ENCODE results near the gene NAB2. TPM values are rescaled to one million over a fixed set of nuclear protein-coding genes. Genes with fewer than 3 reads are reported as not detected.
"Not testable (repeated sequence)": the region's sequence is repeated elsewhere in the genome, so short reads cannot be mapped to it uniquely, and the experiment has no call there.

The NAB2 gene
- total RNA-seq, 1 donor from 2014 or later = 74.7 TPM

DNA sequence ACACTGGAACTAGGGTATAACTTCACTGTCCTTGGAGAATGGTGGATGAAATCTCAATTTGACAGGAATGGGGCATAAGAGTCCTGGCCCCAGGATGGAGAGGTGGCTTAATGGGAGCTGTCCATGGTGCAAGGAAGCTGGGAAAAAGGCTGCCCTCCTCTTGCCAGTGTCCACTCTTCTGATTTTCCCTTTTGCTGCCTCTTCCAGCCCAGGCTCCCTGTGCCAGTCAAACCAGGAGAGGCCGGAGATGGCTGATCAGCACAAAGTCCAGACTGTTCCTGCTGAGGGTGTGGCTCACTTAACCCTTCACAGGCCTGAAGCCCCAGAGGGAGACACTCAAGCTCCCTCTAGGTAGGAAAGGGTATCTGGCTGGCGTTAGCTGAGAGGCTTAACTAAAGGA lies 39.0 kb upstream of the NAB2 start, which contains the start of gene MYO1A:
Gene MYO1A, minus strand, starts transcription at position 240 of the 400 bp plus-strand sequence. CDS start 1,806 bp downstream, outside the sequence.
- intact Hi-C loops (cut with micrococcal nuclease) = loop anchor here (5.0 kb wide), 1 partner anchor 38 kb away; no protein-coding TSS in a partner anchor
- DNase-seq (ENCODE audit: low spot score) = no peak
- Mint-ChIP-seq H3K4me3 (ENCODE audit: low read depth) (no peak within 1 kb of the TSS), H3K36me3 (ENCODE audit: low read depth) (peaks cover 23% of the 10 kb centered on the region), H3K4me1 (ENCODE audit: low read depth) (peaks cover 44% of the 10 kb centered on the region), H3K27ac (no peak within 1 kb of the TSS), H3K27me3 (ENCODE audit: low read depth) (no peaks in the 10 kb centered on the region), H3K9me3 (no peaks in the 10 kb centered on the region)

DNA sequence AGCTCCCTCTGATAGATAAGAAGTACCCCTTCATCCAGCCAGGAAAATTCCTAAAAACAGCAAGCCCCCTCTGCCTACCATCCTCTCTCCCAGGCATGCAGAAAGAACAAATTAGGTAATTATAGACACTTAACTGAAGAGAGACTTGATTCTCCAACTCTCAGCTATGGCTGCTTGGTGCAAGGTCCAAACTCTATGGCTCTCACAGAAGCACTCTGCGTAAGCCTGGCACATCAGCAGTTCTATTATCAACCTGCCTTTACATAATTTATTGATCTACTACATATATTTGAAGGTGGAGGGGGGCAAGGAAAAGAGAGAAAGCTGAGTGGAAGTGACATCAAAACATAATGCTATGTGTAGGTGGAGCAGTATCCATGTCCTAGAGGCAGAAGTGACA lies 37.9 kb upstream of the NAB2 start:
- H3K27ac Mint-ChIP-seq = no peak overlapping the region
- H3K27me3 Mint-ChIP-seq (ENCODE audit: low read depth) = no peaks in the 10 kb centered on the region
- H3K4me1 Mint-ChIP-seq (ENCODE audit: low read depth) = peaks cover 35% of the 10 kb centered on the region
- no peak overlapping the region for H3K4me3 Mint-ChIP-seq (ENCODE audit: low read depth)
- peaks cover 31% of the 10 kb centered on the region for H3K36me3 Mint-ChIP-seq (ENCODE audit: low read depth)
- DNase-seq (ENCODE audit: low spot score) = no peak
- intact Hi-C loops (cut with micrococcal nuclease) = no loop called here
- H3K9me3 Mint-ChIP-seq = no peaks in the 10 kb centered on the region

DNA sequence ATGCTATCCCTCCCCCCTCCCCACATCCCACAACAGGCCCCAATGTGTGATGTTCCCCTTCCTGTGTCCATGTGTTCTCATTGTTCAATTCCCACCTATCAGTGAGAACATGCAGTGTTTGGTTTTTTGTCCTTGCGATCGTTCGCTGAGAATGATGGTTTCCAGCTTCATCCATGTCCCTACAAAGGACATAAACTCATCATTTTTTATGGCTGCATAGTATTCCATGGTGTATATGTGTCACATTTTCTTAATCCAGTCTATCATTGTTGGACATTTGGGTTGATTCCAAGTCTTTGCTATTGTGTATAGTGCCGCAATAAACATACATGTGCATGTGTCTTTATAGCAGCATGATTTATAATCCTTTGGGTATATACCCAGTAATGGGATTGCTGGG lies 35.8 kb upstream of the NAB2 start:
- intact Hi-C loops (cut with micrococcal nuclease); H3K27me3 Mint-ChIP-seq (ENCODE audit: low read depth); H3K27ac Mint-ChIP-seq; DNase-seq (ENCODE audit: low spot score); H3K4me3 Mint-ChIP-seq (ENCODE audit: low read depth); H3K9me3 Mint-ChIP-seq: not testable (repeated sequence)
- Mint-ChIP-seq H3K4me1 (ENCODE audit: low read depth) (peaks cover 18% of the 10 kb centered on the region), H3K36me3 (ENCODE audit: low read depth) (peaks cover 50% of the 10 kb centered on the region)

DNA sequence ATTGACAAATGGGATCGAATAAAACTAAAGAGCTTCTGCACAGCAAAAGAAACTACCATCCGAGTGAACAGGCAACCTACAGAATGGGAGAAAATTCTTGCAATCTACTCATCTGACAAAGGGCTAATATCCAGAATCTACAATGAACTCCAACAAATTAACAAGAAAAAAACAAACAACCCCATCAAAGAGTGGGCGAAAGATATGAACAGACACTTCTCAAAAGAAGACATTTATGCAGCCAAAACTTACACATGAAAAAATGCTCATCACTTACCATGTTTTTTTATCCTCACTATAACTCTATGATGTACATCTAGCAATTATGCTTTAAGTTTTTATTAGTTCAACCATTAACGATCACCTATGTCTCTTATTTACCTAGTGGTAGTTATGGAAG lies 35.0 kb upstream of the NAB2 start:
- H3K27me3 Mint-ChIP-seq (ENCODE audit: low read depth); DNase-seq (ENCODE audit: low spot score); H3K27ac Mint-ChIP-seq; H3K9me3 Mint-ChIP-seq; intact Hi-C loops (cut with micrococcal nuclease); H3K4me3 Mint-ChIP-seq (ENCODE audit: low read depth): not testable (repeated sequence)
- Mint-ChIP-seq H3K4me1 (ENCODE audit: low read depth) (peaks cover 17% of the 10 kb centered on the region), H3K36me3 (ENCODE audit: low read depth) (peaks cover 58% of the 10 kb centered on the region)

DNA sequence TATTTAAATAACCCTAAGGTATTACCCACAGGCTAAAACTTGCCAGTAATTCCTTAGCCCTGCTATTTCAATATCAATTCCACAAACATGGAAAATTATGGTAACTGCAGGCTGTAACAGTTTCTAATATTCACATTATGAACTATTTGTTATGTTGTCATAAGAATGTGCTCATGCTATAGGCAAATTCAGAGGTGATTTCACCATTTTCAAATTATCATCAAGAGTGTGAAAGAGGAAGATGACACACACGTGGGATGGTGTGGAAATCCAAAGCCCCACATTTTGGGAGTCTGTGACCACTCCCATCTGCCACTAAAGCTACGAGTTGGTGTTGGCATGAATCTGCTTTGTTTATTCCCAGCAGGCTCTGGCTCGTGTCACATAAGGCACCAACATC lies 33.1 kb upstream of the NAB2 start:
- peaks cover 77% of the 10 kb centered on the region for H3K36me3 Mint-ChIP-seq (ENCODE audit: low read depth)
- H3K27me3 Mint-ChIP-seq (ENCODE audit: low read depth) = no peaks in the 10 kb centered on the region
- intact Hi-C loops (cut with micrococcal nuclease) = no loop called here
- no peak overlapping the region for H3K4me3 Mint-ChIP-seq (ENCODE audit: low read depth)
- peaks cover 15% of the 10 kb centered on the region for H3K4me1 Mint-ChIP-seq (ENCODE audit: low read depth)
- no peak for DNase-seq (ENCODE audit: low spot score)
- no peaks in the 10 kb centered on the region for H3K9me3 Mint-ChIP-seq
- H3K27ac Mint-ChIP-seq = no peak overlapping the region

DNA sequence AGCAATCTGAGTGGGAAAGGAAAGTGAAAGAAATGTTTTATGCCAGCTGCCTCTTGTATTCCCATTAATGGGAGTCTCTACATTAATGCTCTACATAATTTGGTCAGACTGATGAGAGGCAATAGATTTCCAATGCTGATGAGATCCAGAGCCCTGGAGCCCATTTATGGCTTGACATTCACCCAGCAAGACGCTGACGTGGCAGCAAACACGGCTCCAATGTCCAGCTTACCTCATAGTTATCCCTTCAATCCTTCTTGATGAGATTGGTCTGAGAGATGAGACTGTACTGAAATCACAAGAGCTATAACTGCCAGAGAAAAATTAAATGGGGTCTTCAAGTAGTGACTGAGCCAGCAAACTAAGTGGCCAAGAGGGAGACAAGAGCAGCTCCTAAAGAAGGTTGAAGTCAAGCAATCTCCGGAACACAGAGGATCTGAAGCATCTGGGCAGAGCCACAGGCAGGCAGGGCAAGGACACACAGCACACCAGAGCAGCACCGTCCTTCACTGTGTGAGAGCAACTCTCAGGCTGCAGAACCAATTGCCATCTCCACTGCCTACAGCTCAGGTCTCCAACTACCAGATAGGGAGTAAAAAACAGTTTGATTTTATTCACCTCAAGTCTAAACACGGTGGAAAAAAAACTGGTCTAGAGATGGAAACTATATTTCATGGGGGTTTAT lies 31.7 kb upstream of the NAB2 start:
- intact Hi-C loops (cut with micrococcal nuclease) = no loop called here
- H3K4me1 Mint-ChIP-seq (ENCODE audit: low read depth) = peaks cover 13% of the 10 kb centered on the region
- no peaks in the 10 kb centered on the region for H3K9me3 Mint-ChIP-seq
- H3K4me3 Mint-ChIP-seq (ENCODE audit: low read depth) = no peak overlapping the region
- no peaks in the 10 kb centered on the region for H3K27me3 Mint-ChIP-seq (ENCODE audit: low read depth)
- H3K27ac Mint-ChIP-seq = no peak overlapping the region
- DNase-seq (ENCODE audit: low spot score) = no peak
- peaks cover 85% of the 10 kb centered on the region for H3K36me3 Mint-ChIP-seq (ENCODE audit: low read depth)

DNA sequence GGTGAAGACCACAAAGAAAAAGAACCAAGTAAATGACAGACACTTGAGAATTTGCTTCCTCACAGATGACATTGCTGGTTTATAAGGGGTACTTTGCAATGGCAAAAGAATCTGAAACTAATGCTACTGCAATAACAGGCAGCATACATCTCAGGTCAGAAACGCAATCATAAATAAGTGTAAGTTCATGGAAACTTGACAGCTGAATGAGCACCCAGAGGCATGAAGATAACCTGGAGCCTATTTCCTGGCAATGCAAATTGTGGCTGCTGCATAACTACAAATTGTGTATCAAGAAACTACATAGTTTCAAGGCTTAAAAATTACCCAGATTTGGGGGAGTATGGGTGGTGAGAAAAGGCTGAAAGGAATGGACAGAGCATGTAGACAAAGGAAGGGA lies 30.5 kb upstream of the NAB2 start:
- H3K27me3 Mint-ChIP-seq (ENCODE audit: low read depth) = no peaks in the 10 kb centered on the region
- peaks cover 16% of the 10 kb centered on the region for H3K4me1 Mint-ChIP-seq (ENCODE audit: low read depth)
- H3K4me3 Mint-ChIP-seq (ENCODE audit: low read depth) = no peak overlapping the region
- DNase-seq (ENCODE audit: low spot score) = no peak
- H3K9me3 Mint-ChIP-seq = no peaks in the 10 kb centered on the region
- H3K27ac Mint-ChIP-seq = peak overlapping the region; percentile 5
- intact Hi-C loops (cut with micrococcal nuclease) = no loop called here
- H3K36me3 Mint-ChIP-seq (ENCODE audit: low read depth) = peaks cover 86% of the 10 kb centered on the region

DNA sequence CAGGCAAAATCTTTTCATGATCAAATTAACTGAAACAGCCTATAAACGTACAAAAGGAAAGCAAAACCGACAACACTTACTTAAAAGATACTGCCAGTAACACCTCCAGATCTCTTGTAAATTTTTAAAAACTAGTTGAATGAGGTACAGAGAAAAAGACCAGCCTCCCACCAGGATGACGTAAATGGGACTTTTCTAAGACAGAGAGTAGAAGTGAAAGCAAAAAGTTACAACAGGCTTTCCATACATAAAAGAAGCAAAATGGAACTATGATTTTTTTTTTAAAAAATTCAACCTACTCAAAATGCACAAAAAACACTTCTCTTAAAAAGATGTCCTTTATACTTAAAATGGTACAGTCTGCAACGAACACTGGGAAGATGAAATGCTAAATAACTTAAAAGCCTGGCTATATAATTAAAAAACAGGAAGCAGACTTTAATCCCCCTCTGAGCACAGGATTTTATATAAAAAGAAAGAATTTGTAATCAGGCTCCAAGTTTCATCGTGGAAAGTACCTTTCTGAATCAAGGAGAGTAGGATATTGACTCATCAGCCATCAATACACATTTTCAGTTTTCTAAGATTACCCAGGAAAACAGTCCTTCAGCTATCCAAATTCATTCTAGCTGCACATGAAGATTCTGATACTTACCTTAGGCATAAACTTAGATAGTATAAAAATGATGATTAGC lies 24.8 kb upstream of the NAB2 start:
- H3K27ac Mint-ChIP-seq = peak overlapping the region; percentile 98
- H3K27me3 Mint-ChIP-seq (ENCODE audit: low read depth) = no peaks in the 10 kb centered on the region
- intact Hi-C loops (cut with micrococcal nuclease) = loop anchor here (1.0 to 2.0 kb wide), 6 partner anchors 15 to 312 kb away; partner anchors contain the start of genes NEMP1 and PRIM1
- H3K9me3 Mint-ChIP-seq = peaks cover 5% of the 10 kb centered on the region
- peak; percentile 52 for DNase-seq (ENCODE audit: low spot score)
- H3K4me3 Mint-ChIP-seq (ENCODE audit: low read depth) = peak overlapping the region; percentile 80
- H3K36me3 Mint-ChIP-seq (ENCODE audit: low read depth) = peaks cover 83% of the 10 kb centered on the region
- peaks cover 41% of the 10 kb centered on the region for H3K4me1 Mint-ChIP-seq (ENCODE audit: low read depth)

DNA sequence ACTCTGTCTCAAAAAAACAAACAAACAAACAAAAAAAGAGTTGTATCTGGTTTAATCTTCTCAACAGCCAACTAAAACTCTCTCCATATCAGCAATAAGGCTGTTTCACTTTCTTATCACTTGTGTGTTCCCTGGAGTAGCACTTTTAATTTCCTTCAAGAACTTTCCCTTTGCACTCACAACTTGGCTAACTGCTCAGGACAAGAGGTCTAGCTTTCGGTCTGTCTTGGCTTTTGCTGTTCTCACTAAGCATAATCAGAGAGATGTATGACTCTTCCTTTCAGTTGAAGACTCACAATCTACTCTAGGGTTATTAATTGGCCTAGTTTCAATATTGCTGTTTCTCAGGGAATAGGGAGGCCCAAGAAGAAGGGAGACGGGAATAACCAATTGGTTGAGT lies 22.7 kb upstream of the NAB2 start:
- Mint-ChIP-seq H3K27me3 (ENCODE audit: low read depth) (no peaks in the 10 kb centered on the region), H3K36me3 (ENCODE audit: low read depth) (peaks cover 84% of the 10 kb centered on the region), H3K27ac (peak overlapping the region; percentile 91), H3K4me3 (ENCODE audit: low read depth) (peak overlapping the region; percentile 45), H3K9me3 (peaks cover 5% of the 10 kb centered on the region), H3K4me1 (ENCODE audit: low read depth) (peaks cover 59% of the 10 kb centered on the region)
- intact Hi-C loops (cut with micrococcal nuclease) = no loop called here
- no peak for DNase-seq (ENCODE audit: low spot score)

DNA sequence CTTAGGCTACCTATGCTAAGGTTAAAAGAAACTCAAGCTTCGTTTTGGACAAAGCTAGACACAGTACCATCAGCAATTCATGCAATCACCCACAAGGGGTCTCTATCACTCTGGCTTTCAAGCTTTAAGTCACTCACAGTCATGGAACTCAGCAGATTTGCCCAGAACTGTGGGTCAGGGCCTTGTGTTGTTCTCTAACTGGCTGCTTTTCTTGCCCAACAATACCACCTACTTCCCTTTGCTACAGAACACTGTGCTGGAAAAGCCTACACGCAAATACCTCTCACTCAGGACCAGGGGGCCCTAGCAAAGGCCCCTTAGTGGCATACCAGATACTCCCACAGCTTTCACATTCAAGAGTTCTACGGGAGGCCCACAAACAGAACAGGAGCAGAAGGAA lies 19.4 kb upstream of the NAB2 start:
- peak; percentile 46 for DNase-seq (ENCODE audit: low spot score)
- Mint-ChIP-seq H3K27me3 (ENCODE audit: low read depth) (no peaks in the 10 kb centered on the region), H3K9me3 (peaks cover 5% of the 10 kb centered on the region), H3K4me3 (ENCODE audit: low read depth) (peak overlapping the region; percentile 30), H3K27ac (peak overlapping the region; percentile 88), H3K4me1 (ENCODE audit: low read depth) (peaks cover 56% of the 10 kb centered on the region), H3K36me3 (ENCODE audit: low read depth) (peaks cover 78% of the 10 kb centered on the region)
- intact Hi-C loops (cut with micrococcal nuclease) = loop anchor here (1.0 to 2.0 kb wide), 5 partner anchors 9 to 113 kb away; partner anchors contain the start of genes NAB2 and NEMP1

DNA sequence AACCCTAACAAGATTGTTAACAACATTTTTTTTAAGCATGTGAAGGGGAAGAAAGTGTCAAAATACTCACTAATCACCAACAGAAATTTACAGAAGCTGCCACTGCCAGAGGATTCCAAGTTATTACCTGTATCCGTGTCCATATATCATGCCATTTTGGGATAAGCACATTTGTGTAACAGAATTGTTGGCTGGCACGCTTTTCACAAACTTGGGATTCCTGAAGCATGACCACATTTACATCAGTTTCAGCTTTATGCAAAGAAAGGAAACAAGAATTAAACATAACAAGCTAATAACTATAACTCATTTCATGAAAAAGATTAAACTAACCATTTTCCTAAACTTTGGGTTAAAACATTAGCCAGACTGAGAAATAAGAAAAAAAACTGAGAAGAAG lies 16.3 kb upstream of the NAB2 start:
- Mint-ChIP-seq H3K9me3 (no peaks in the 10 kb centered on the region), H3K36me3 (ENCODE audit: low read depth) (peaks cover 79% of the 10 kb centered on the region), H3K27me3 (ENCODE audit: low read depth) (no peaks in the 10 kb centered on the region), H3K4me1 (ENCODE audit: low read depth) (peaks cover 43% of the 10 kb centered on the region), H3K4me3 (ENCODE audit: low read depth) (peak overlapping the region; percentile 17), H3K27ac (peak overlapping the region; percentile 67)
- no peak for DNase-seq (ENCODE audit: low spot score)
- intact Hi-C loops (cut with micrococcal nuclease) = no loop called here

DNA sequence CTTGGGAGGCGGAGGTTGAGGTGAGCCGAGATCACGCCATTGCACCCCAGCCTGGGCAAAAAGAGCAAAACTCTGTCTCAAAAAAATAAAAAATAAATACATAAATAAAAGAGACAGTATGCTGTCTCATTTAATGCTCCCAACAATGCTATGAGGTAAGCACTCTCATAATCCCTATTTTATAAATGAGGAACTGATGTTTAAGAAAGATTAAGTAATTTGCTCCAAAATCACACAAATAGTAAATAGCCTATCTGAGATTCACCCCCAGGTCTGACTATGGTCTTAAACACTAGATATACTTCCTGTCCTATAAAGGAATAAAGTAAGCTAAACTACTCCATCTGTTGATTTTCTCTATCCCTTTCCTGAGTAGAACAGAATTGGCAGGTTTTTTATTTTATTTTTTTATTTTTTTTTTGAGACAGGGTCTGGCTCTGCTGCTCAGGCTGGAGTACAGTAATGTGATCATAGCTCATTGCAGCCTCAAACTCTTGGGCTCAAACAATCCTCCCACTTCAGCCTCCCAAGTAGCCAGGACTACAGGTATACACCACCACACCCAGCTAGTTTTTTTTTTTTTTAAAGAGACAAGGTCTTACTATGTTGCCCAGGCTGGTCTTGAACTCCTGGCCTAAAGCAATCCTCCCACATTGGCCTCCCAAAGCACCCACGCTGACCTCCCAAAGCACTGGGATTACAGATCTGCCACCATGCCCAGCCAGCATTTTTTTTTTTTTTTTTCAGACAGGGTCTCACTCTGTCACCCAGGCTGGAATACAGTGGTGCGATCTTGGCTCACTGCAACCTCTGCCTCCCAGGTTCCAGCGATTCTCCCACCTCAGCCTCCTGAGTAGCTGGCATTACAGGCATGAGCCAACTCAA lies 15.1 kb upstream of the NAB2 start:
- intact Hi-C loops (cut with micrococcal nuclease); H3K27me3 Mint-ChIP-seq (ENCODE audit: low read depth); H3K4me3 Mint-ChIP-seq (ENCODE audit: low read depth); H3K9me3 Mint-ChIP-seq; DNase-seq (ENCODE audit: low spot score); H3K27ac Mint-ChIP-seq: not testable (repeated sequence)
- peaks cover 39% of the 10 kb centered on the region for H3K4me1 Mint-ChIP-seq (ENCODE audit: low read depth)
- H3K36me3 Mint-ChIP-seq (ENCODE audit: low read depth) = peaks cover 79% of the 10 kb centered on the region
